DOHH2 (cell line): ENCODE data around the gene AEBP2.

Experiments
- H3F3A ChIP-seq: fragments of 200-600 bp; sonication (generic), shearing (Covaris generic); 2 replicates; pipeline ENCODE4 v1.6.0; 2016; ENCODE audit warnings: antibody characterized with exemption, mild to moderate bottlenecking; ENCODE audit not compliant: control insufficient read depth, insufficient read depth
- H3K27ac ChIP-seq: fragments of 200-600 bp; sonication (generic); 2 replicates; pipeline ENCODE4 v1.5.1; 2014; ENCODE audit warnings: low read depth, mild to moderate bottlenecking, low read length, moderate library complexity
- H3K27me3 ChIP-seq: fragments of 200-600 bp; sonication (generic); 2 replicates; pipeline ENCODE4 v1.6.1; 2014; ENCODE audit warnings: mild to moderate bottlenecking, low read length, mixed read lengths; ENCODE audit not compliant: control insufficient read depth
- H3K36me3 ChIP-seq: fragments of 200-600 bp; sonication (generic); 2 replicates; pipeline ENCODE4 v1.6.1; 2014; ENCODE audit warnings: mild to moderate bottlenecking, low read length, moderate library complexity, mixed read lengths; ENCODE audit not compliant: control insufficient read depth
- H3K4me1 ChIP-seq: fragments of 200-600 bp; sonication (generic); 2 replicates; pipeline ENCODE4 v1.6.1; 2014; ENCODE audit warnings: mild to moderate bottlenecking, low read length, mixed read lengths; ENCODE audit not compliant: control insufficient read depth
- H3K4me2 ChIP-seq: fragments of 200-600 bp; sonication (generic); 2 replicates; pipeline ENCODE4 v1.6.0; 2014; ENCODE audit warnings: mild to moderate bottlenecking, low read length, moderate library complexity
- H3K4me3 ChIP-seq: fragments of 200-600 bp; sonication (generic); 2 replicates; pipeline ENCODE4 v1.5.1; 2014; ENCODE audit warnings: mild to moderate bottlenecking, low read length, mixed read lengths
- H3K79me2 ChIP-seq: fragments of 200-600 bp; sonication (generic); 2 replicates; pipeline ENCODE4 v1.6.1; 2014; ENCODE audit warnings: mild to moderate bottlenecking, low read length, mixed read lengths; ENCODE audit not compliant: control insufficient read depth
- H3K9me2 ChIP-seq: fragments of 200-600 bp; sonication (generic); replicated peaks from 2 replicates; pipeline ENCODE4 v1.6.1; 2014; ENCODE audit warnings: mild to moderate bottlenecking, low read length, mixed read lengths; ENCODE audit not compliant: control insufficient read depth
- H3K9me3 ChIP-seq: fragments of 200-600 bp; sonication (generic); 2 replicates; pipeline ENCODE4 v1.6.1; 2014; ENCODE audit warnings: antibody characterized with exemption, low read length, mixed read lengths; ENCODE audit not compliant: control insufficient read depth, insufficient read depth
- H4K20me1 ChIP-seq: fragments of 200-600 bp; sonication (generic); 2 replicates; pipeline ENCODE4 v1.6.0; 2014; ENCODE audit warnings: low read depth, mild to moderate bottlenecking, antibody characterized with exemption, low read length, moderate library complexity; ENCODE audit not compliant: control insufficient read depth, insufficient read depth
- CTCF ChIP-seq: fragments of 200-600 bp; sonication (generic); IDR thresholded peaks from one replicate; pipeline ENCODE4 v1.5.1; 2014; ENCODE audit warnings: antibody characterized with exemption, mild to moderate bottlenecking, low read depth, low read length; ENCODE audit not compliant: poor library complexity, severe bottlenecking
- EZH2phosphoT487 ChIP-seq: fragments of 200-600 bp; sonication (generic); IDR thresholded peaks from 2 replicates; pipeline ENCODE4 v1.6.1; 2017; ENCODE audit warnings: borderline replicate concordance, mild to moderate bottlenecking, antibody characterized with exemption, low read length, moderate library complexity, mixed read lengths

The AEBP2 gene

GRCh38 chr12:19440916-19441315 is 1.6 kb downstream of the AEBP2 start:
- TF ChIP-seq CTCF, result no peak
- no peak for TF ChIP-seq EZH2phosphoT487
- H3K27ac ChIP-seq, result peak overlapping the region; percentile 76
- peak overlapping the region; percentile 96 for H3K4me3 ChIP-seq
- H3K4me2 ChIP-seq, result peak overlapping the region; percentile 88
- H3K9me2 ChIP-seq, result no peaks in the 10 kb centered on the region
- H3K4me1 ChIP-seq, result peaks cover 31% of the 10 kb centered on the region
- H3K79me2 ChIP-seq, result peaks cover 64% of the 10 kb centered on the region
- peaks cover 33% of the 10 kb centered on the region for H4K20me1 ChIP-seq
- H3K36me3 ChIP-seq, result peaks cover 49% of the 10 kb centered on the region
- no peaks in the 10 kb centered on the region for H3K9me3 ChIP-seq
- H3F3A ChIP-seq, result peaks cover 9% of the 10 kb centered on the region
- H3K27me3 ChIP-seq, result no peaks in the 10 kb centered on the region

GRCh38 chr12:19443585-19443984 is 4.3 kb downstream of the AEBP2 start:
- Histone ChIP-seq H4K20me1 (peaks cover 56% of the 10 kb centered on the region), H3K27me3 (no peaks in the 10 kb centered on the region), H3K9me3 (no peaks in the 10 kb centered on the region), H3K79me2 (peaks cover 90% of the 10 kb centered on the region), H3K4me2 (no peak overlapping the region), H3K9me2 (no peaks in the 10 kb centered on the region), H3K27ac (no peak overlapping the region), H3K36me3 (peaks cover 61% of the 10 kb centered on the region), H3K4me1 (peaks cover 31% of the 10 kb centered on the region), H3F3A (peaks cover 5% of the 10 kb centered on the region), H3K4me3 (no peak overlapping the region)
- TF ChIP-seq EZH2phosphoT487, result no peak
- no peak for TF ChIP-seq CTCF

- Histone ChIP-seq H4K20me1 (peaks cover 59% of the 10 kb centered on the region), H3K4me1 (peaks cover 26% of the 10 kb centered on the region), H3K9me2 (no peaks in the 10 kb centered on the region), H3K27ac (no peak overlapping the region), H3F3A (no peaks in the 10 kb centered on the region; the same call in 1 of the 2 replicates), H3K4me3 (no peak overlapping the region), H3K4me2 (0 out of 2 replicates have a peak overlapping the region, but pooled peaks have one; percentile 33), H3K79me2 (peaks cover 95% of the 10 kb centered on the region), H3K36me3 (peaks cover 61% of the 10 kb centered on the region), H3K9me3 (no peaks in the 10 kb centered on the region), H3K27me3 (no peaks in the 10 kb centered on the region)
- TF ChIP-seq EZH2phosphoT487 (no peak), CTCF (no peak)
Measured at GRCh38 chr12:19444097-19444496, 4.8 kb downstream of the AEBP2 start.
